H1 (cell line): ENCODE data around the gene LDAH. TPM values are rescaled to one million over a fixed set of nuclear protein-coding genes. Genes with fewer than 3 reads are reported as not detected.
A peak's percentile ranks its signal among the peaks of the same experiment; 100 is the strongest.

Experiments used
- CBX8 ChIP-seq: fragments of 300-800, 300-1000 bp; sonication (generic); IDR thresholded peaks from 2 replicates; pipeline ENCODE4 v1.7.1; 2016; ENCODE audit warnings: low read depth, low read length, borderline replicate concordance
- CHD2 ChIP-seq: IDR thresholded peaks from 2 replicates; pipeline ENCODE4 v1.6.1; 2012; ENCODE audit warnings: low read length, improper control_type of control experiment
- EZH2 ChIP-seq: fragments of 200-600 bp; sonication (generic); IDR thresholded peaks from 2 replicates; pipeline ENCODE4 v1.7.1; 2012; ENCODE audit warnings: low read depth, mild to moderate bottlenecking, moderate library complexity, low read length, inconsistent platforms; ENCODE audit not compliant: severe bottlenecking
- FOSL1 ChIP-seq: IDR thresholded peaks from 2 replicates; pipeline ENCODE4 v1.6.1; 2011; ENCODE audit warnings: mild to moderate bottlenecking, low read depth, low read length, moderate library complexity; ENCODE audit not compliant: insufficient read depth
- HDAC2 ChIP-seq, 2 experiments: fragments of 300-600 bp in 1 of 2; sonication (generic) in 1 of 2; IDR thresholded peaks; 2 replicates each; pipeline ENCODE4 v1.6.1; 2011 to 2012; ENCODE audit warnings: low read depth in 2 of 2, low read length in 2 of 2, mild to moderate bottlenecking in 2 of 2, moderate library complexity in 2 of 2, borderline replicate concordance in 1 of 2, inconsistent platforms in 1 of 2
- MAFK ChIP-seq: IDR thresholded peaks from 2 replicates; pipeline ENCODE4 v1.6.1; 2012; ENCODE audit warnings: low read depth, mild to moderate bottlenecking, improper control_type of control experiment, low read length
- NANOG ChIP-seq: IDR thresholded peaks from 2 replicates; pipeline ENCODE4 v1.6.1; 2011; ENCODE audit warnings: low read length, low read depth, mild to moderate bottlenecking, inconsistent platforms; ENCODE audit not compliant: insufficient read depth, poor library complexity, severe bottlenecking
- RNF2 ChIP-seq: fragments of 200-900, 300-1000 bp; sonication (generic); IDR thresholded peaks from 2 replicates; pipeline ENCODE4 v1.7.1; 2016; ENCODE audit warnings: borderline replicate concordance, low read depth, mild to moderate bottlenecking, antibody characterized with exemption, low read length; ENCODE audit not compliant: poor library complexity, severe bottlenecking; ENCODE audit errors: missing control alignments
- SP2 ChIP-seq: IDR thresholded peaks from 2 replicates; pipeline ENCODE4 v1.6.1; 2012; ENCODE audit warnings: mild to moderate bottlenecking, low read length, inconsistent platforms
- SP4 ChIP-seq: IDR thresholded peaks from 2 replicates; pipeline ENCODE4 v1.6.1; 2012; ENCODE audit warnings: low read length, inconsistent platforms
- SUZ12 ChIP-seq: fragments of 200-600 bp; sonication (generic); IDR thresholded peaks from 2 replicates; pipeline ENCODE4 v1.6.1; 2012; ENCODE audit warnings: mild to moderate bottlenecking, inconsistent platforms, low read length, moderate library complexity, mixed read lengths
- TBP ChIP-seq: IDR thresholded peaks from 2 replicates; pipeline ENCODE4 v1.6.1; 2011; ENCODE audit warnings: low read depth, low read length, improper control_type of control experiment
- TCF12 ChIP-seq: IDR thresholded peaks from 2 replicates; pipeline ENCODE4 v1.6.1; 2011; ENCODE audit warnings: low read depth, mild to moderate bottlenecking, low read length
- TEAD4 ChIP-seq: IDR thresholded peaks from 2 replicates; pipeline ENCODE4 v1.6.1; 2012; ENCODE audit warnings: low read depth, low read length, inconsistent platforms, mixed read lengths
- polyA plus RNA-seq, 7 experiments: library from polyadenylated mRNA; depleted of rRNA in 3 of 7; stranded (reverse) in 5 of 7; unstranded in 2 of 7; fragments of >200 nt in 5 of 7; fragments of 200-250 nt in 2 of 7; gene quantifications; 1 replicate in 5 of 7; 2 replicates in 1 of 7; 4 replicates in 1 of 7; pipeline versions ENCODE4 v1.2.1 to v1.2.3, GENCODE V29; 2011 to 2013; ENCODE audit warnings: missing spikeins in 2 of 7, mixed read lengths in 2 of 7
- total RNA-seq: library from RNA; stranded (reverse); fragmentation: NEBNext Ultra II Directional; extraction: Animal tissue kit (Norgen Biotek cat#: 25700); gene quantifications from 2 replicates; pipeline ENCODE4 v1.2.1, GENCODE V29; 2021
- TF ChIP-seq, protein P1 (sequence below): IDR thresholded peaks from 2 replicates; pipeline ENCODE4 v1.6.1; 2012; ENCODE audit warnings: inconsistent platforms
- TF ChIP-seq, protein P2 (sequence below): IDR thresholded peaks from 2 replicates; pipeline ENCODE4 v1.6.1; 2012; ENCODE audit warnings: low read length, inconsistent platforms
- TF ChIP-seq, protein P3 (sequence below), 3 experiments: IDR thresholded peaks; 1 replicate in 2 of 3; 2 replicates in 1 of 3; pipeline versions ENCODE4 v1.5.1 to v1.6.1; 2011; ENCODE audit warnings: low read length in 3 of 3, mild to moderate bottlenecking in 3 of 3, inconsistent platforms in 2 of 3, low read depth in 1 of 3, moderate library complexity in 1 of 3; ENCODE audit not compliant: insufficient read depth in 1 of 3; ENCODE audit errors: control extremely low read depth in 1 of 3

Gene LDAH
- total and polyA plus RNA-seq, 2 of the 8 experiments (the other 6 are each of a cell fraction or from before 2014, with no cell fraction given) = 10.9 to 26.3 TPM

DNA sequence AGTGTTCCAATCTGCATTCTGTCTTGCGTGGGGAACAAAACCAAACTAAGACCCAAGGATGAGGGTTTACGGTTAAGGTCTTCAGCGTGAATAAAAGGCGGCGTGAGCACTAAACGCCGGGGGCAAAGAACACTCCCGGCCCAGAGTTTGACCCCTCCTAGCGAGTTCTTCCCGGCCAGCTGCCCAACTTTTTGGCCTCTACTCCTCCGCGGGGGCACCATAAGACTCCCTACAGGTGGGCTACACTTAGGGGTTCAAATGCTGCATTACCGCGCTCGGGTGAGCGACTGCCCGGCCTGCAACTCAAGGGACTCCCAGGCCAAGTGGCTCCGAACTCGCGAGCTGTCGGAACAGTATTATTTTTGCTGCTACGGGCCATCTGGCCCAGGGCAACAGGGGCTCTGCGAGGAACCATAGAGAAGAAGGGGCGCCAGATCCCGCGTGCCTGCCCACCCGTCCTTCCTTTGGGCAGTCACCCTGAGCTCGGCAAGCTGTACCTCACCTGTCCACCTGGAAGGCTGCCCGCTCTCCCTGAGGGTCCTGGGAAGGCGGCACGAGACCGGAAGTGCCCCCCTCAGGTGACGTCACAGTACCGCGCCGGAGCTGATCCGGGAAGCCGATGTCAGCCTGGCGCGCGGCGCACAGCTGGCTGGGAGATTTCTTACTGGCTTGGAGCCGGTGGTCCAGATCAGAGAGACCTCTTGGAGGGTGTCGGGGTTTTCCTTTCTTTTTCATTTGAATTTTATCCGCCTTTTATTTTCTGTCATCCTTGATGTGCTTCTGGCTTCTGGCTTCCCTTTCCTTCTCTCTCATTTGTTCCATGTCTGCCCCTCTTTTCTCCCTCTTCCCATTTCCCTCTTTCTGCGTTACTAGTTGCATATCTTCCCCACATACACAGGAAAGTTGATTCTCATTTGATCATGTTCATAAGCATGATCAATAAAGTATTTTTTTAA lies at the start of gene LDAH (continued):
- TF ChIP-seq EZH2 (no peak), NANOG (no peak), SP4 (no peak), SP2 (no peak), RNF2 (no peak), TEAD4 (no peak), SUZ12 (no peak), CBX8 (no peak), FOSL1 (no peak), HDAC2 (IDR thresholded peaks at IDR 0.05; ENCODE audit: borderline replicate concordance in 1 of 2, low read depth in 2 of 2, low read length in 2 of 2) (peak in 1 of 2 experiments; percentile 47; a peak in 1 of 4 replicates), TCF12 (0 out of 2 replicates have a peak, but pooled peaks have one; percentile 63), MAFK (no peak), TBP (peak; percentile 86; the same call in 1 of the 2 replicates), CHD2 (no peak)
- TF ChIP-seq, protein P1, sequence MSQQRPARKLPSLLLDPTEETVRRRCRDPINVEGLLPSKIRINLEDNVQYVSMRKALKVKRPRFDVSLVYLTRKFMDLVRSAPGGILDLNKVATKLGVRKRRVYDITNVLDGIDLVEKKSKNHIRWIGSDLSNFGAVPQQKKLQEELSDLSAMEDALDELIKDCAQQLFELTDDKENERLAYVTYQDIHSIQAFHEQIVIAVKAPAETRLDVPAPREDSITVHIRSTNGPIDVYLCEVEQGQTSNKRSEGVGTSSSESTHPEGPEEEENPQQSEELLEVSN = peak; percentile 82
- TF ChIP-seq, protein P2, sequence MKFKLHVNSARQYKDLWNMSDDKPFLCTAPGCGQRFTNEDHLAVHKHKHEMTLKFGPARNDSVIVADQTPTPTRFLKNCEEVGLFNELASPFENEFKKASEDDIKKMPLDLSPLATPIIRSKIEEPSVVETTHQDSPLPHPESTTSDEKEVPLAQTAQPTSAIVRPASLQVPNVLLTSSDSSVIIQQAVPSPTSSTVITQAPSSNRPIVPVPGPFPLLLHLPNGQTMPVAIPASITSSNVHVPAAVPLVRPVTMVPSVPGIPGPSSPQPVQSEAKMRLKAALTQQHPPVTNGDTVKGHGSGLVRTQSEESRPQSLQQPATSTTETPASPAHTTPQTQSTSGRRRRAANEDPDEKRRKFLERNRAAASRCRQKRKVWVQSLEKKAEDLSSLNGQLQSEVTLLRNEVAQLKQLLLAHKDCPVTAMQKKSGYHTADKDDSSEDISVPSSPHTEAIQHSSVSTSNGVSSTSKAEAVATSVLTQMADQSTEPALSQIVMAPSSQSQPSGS = no peak
- TF ChIP-seq, protein P3, sequence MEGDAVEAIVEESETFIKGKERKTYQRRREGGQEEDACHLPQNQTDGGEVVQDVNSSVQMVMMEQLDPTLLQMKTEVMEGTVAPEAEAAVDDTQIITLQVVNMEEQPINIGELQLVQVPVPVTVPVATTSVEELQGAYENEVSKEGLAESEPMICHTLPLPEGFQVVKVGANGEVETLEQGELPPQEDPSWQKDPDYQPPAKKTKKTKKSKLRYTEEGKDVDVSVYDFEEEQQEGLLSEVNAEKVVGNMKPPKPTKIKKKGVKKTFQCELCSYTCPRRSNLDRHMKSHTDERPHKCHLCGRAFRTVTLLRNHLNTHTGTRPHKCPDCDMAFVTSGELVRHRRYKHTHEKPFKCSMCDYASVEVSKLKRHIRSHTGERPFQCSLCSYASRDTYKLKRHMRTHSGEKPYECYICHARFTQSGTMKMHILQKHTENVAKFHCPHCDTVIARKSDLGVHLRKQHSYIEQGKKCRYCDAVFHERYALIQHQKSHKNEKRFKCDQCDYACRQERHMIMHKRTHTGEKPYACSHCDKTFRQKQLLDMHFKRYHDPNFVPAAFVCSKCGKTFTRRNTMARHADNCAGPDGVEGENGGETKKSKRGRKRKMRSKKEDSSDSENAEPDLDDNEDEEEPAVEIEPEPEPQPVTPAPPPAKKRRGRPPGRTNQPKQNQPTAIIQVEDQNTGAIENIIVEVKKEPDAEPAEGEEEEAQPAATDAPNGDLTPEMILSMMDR (IDR thresholded peaks at IDR 0.05; ENCODE audit: control extremely low read depth in 1 of 3, insufficient read depth in 1 of 3, low read depth in 1 of 3, low read length in 3 of 3) = no peak
